HepG2 (cell line): Measurements from ENCODE around the gene PPM1G. TPM values are rescaled to one million over a fixed set of nuclear protein-coding genes. Genes with fewer than 3 reads are reported as not detected.

Source experiments
- CBX2 ChIP-seq, 2 experiments: fragments of 200-600 bp in 1 of 2; sonication (generic); formaldehyde crosslinking in 1 of 2; IDR thresholded peaks; 2 replicates each; pipeline versions ENCODE4 v1.7.0 to v1.8.1; 2018 to 2022; ENCODE audit warnings: low read depth in 2 of 2, low read length in 1 of 2, mild to moderate bottlenecking in 1 of 2, missing genetic modification reagents in 1 of 2
- FOXJ3 ChIP-seq: sonication (generic); formaldehyde crosslinking; IDR thresholded peaks from 2 replicates; pipeline ENCODE4 v1.4.0; 2020; ENCODE audit warnings: missing genetic modification reagents, mild to moderate bottlenecking, borderline replicate concordance
- HNF4G ChIP-seq, 2 experiments: sonication (generic) in 1 of 2; formaldehyde crosslinking in 1 of 2; IDR thresholded peaks; 2 replicates each; pipeline versions ENCODE4 v1.4.0 to v1.6.1; 2011 to 2020; ENCODE audit warnings: borderline replicate concordance in 2 of 2, low read depth in 2 of 2, mild to moderate bottlenecking in 2 of 2, low read length in 1 of 2, missing genetic modification reagents in 1 of 2, moderate library complexity in 1 of 2
- ISL2 ChIP-seq: sonication (generic); formaldehyde crosslinking; IDR thresholded peaks from 2 replicates; pipeline ENCODE4 v1.5.0; 2020; ENCODE audit warnings: missing genetic modification reagents
- KAT7 ChIP-seq: IDR thresholded peaks from 2 replicates; pipeline ENCODE4 v1.6.1; 2018; ENCODE audit warnings: borderline replicate concordance, missing compliant biosample characterization
- MYC ChIP-seq: sonication (generic); formaldehyde crosslinking; IDR thresholded peaks from 2 replicates; pipeline ENCODE4 v1.9.0; 2021; ENCODE audit warnings: missing genetic modification reagents, borderline replicate concordance
- NFKB2 ChIP-seq: sonication (generic); formaldehyde crosslinking; IDR thresholded peaks from 2 replicates; pipeline ENCODE4 v1.4.0; 2020; ENCODE audit warnings: missing genetic modification reagents, borderline replicate concordance
- RARA ChIP-seq: IDR thresholded peaks from 2 replicates; pipeline ENCODE4 v1.6.1; 2016; ENCODE audit warnings: missing genetic modification reagents, missing compliant biosample characterization
- RBAK ChIP-seq: sonication (generic); formaldehyde crosslinking; IDR thresholded peaks from 2 replicates; pipeline ENCODE4 v1.5.1; 2020; ENCODE audit warnings: mild to moderate bottlenecking, missing genetic modification reagents
- SP5 ChIP-seq: IDR thresholded peaks from 2 replicates; pipeline ENCODE4 v1.6.1; 2016; ENCODE audit warnings: low read depth, borderline replicate concordance
- ZNF563 ChIP-seq: sonication (generic); formaldehyde crosslinking; IDR thresholded peaks from 2 replicates; pipeline ENCODE4 v1.8.0; 2022; ENCODE audit warnings: mild to moderate bottlenecking, moderate library complexity, missing genetic modification reagents
- ZNF644 ChIP-seq: IDR thresholded peaks from 2 replicates; pipeline ENCODE4 v1.6.1; 2016; ENCODE audit warnings: low read depth
- polyA plus RNA-seq, 8 experiments: library from polyadenylated mRNA; depleted of rRNA in 3 of 8; stranded (reverse) in 7 of 8; unstranded in 1 of 8; fragments of >200 nt; fragmentation: Illumina TruSeq in 4 of 8; extraction: Trizol in 4 of 8; gene quantifications; 2 replicates each; pipeline versions ENCODE4 v1.2.1 to v1.2.3, GENCODE V29; 2011 to 2016; ENCODE audit warnings: low read depth in 4 of 8, missing spikeins in 1 of 8, mixed read lengths in 1 of 8; ENCODE audit not compliant: insufficient read depth in 1 of 8
- total RNA-seq, 5 experiments: library from RNA; depleted of rRNA; stranded (reverse); fragments of >200 nt; fragmentation: Illumina TruSeq; extraction: Trizol; gene quantifications; 2 replicates each; pipeline ENCODE4 v1.2.3, GENCODE V29; 2016; ENCODE audit warnings: low read depth in 1 of 5
- TF ChIP-seq, protein P1 (sequence below), 2 experiments: IDR thresholded peaks; 2 replicates each; pipeline ENCODE4 v1.6.1; 2011 to 2012; ENCODE audit warnings: low read length in 2 of 2, borderline replicate concordance in 1 of 2, low read depth in 1 of 2, mild to moderate bottlenecking in 1 of 2, moderate library complexity in 1 of 2
- TF ChIP-seq, protein P2 (sequence below): sonication (generic); formaldehyde crosslinking; IDR thresholded peaks from 2 replicates; pipeline ENCODE4 v1.4.0; 2020; ENCODE audit warnings: missing genetic modification reagents
- TF ChIP-seq, protein P3 (sequence below): IDR thresholded peaks from 2 replicates; pipeline ENCODE4 v1.6.1; 2016
- TF ChIP-seq, protein P4 (sequence below): sonication (generic); formaldehyde crosslinking; IDR thresholded peaks from 2 replicates; pipeline ENCODE4 v1.5.0; 2020; ENCODE audit warnings: mild to moderate bottlenecking, missing genetic modification reagents
- TF ChIP-seq, protein P5 (sequence below): IDR thresholded peaks from 2 replicates; pipeline ENCODE4 v1.6.1; 2016

PPM1G gene
- total and polyA plus RNA-seq, 2 of the 13 experiments (the other 11 are each of a cell fraction or from before 2014, with no cell fraction given), result 58.2 to 213 TPM

DNA sequence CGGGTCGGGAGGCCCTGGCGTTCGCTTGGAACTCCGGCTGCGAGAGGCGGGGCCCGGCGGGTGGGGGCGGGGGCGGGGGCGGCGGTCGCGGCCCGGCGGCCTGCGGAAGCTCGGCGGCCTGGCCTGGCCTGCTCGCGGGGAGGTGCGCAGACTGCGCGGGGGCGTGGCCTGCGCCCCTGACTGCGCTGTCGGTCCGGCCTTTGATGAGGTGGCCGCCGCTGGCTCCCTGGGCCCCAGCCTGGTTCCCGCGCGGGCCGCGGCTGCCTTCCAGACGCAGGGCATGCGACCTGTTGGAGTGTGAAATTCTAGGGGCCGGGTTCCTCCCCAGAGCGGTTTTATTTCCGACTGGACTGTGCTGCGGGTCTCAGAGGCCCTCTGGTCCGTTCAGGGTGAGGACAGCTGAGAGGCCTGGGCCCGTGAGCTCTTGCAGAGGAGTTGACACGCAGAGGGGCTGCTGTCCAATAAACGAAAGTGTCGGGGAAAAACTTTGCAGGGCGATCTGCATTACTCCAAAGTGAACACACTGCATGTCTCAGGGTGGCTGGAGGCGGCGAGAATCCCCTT is 19.7 kb upstream of the PPM1G start (continued):
- TF ChIP-seq, protein P1, sequence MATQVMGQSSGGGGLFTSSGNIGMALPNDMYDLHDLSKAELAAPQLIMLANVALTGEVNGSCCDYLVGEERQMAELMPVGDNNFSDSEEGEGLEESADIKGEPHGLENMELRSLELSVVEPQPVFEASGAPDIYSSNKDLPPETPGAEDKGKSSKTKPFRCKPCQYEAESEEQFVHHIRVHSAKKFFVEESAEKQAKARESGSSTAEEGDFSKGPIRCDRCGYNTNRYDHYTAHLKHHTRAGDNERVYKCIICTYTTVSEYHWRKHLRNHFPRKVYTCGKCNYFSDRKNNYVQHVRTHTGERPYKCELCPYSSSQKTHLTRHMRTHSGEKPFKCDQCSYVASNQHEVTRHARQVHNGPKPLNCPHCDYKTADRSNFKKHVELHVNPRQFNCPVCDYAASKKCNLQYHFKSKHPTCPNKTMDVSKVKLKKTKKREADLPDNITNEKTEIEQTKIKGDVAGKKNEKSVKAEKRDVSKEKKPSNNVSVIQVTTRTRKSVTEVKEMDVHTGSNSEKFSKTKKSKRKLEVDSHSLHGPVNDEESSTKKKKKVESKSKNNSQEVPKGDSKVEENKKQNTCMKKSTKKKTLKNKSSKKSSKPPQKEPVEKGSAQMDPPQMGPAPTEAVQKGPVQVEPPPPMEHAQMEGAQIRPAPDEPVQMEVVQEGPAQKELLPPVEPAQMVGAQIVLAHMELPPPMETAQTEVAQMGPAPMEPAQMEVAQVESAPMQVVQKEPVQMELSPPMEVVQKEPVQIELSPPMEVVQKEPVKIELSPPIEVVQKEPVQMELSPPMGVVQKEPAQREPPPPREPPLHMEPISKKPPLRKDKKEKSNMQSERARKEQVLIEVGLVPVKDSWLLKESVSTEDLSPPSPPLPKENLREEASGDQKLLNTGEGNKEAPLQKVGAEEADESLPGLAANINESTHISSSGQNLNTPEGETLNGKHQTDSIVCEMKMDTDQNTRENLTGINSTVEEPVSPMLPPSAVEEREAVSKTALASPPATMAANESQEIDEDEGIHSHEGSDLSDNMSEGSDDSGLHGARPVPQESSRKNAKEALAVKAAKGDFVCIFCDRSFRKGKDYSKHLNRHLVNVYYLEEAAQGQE (IDR thresholded peaks at IDR 0.05; ENCODE audit: borderline replicate concordance in 1 of 2, low read depth in 1 of 2, low read length in 2 of 2), result peak in 1 of 2 experiments; percentile 18; a peak in 3 of 4 replicates
- TF ChIP-seq, protein P2, sequence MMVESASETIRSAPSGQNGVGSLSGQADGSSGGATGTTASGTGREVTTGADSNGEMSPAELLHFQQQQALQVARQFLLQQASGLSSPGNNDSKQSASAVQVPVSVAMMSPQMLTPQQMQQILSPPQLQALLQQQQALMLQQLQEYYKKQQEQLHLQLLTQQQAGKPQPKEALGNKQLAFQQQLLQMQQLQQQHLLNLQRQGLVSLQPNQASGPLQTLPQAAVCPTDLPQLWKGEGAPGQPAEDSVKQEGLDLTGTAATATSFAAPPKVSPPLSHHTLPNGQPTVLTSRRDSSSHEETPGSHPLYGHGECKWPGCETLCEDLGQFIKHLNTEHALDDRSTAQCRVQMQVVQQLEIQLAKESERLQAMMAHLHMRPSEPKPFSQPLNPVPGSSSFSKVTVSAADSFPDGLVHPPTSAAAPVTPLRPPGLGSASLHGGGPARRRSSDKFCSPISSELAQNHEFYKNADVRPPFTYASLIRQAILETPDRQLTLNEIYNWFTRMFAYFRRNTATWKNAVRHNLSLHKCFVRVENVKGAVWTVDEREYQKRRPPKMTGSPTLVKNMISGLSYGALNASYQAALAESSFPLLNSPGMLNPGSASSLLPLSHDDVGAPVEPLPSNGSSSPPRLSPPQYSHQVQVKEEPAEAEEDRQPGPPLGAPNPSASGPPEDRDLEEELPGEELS (CRISPR knock-in tag), result peak; percentile 61
- TF ChIP-seq HNF4G (IDR thresholded peaks at IDR 0.05; ENCODE audit: borderline replicate concordance, low read depth, low read length), result no peak
- peak; percentile 28; the same call in 1 of the 2 replicates for TF ChIP-seq HNF4G (CRISPR knock-in tag; IDR thresholded peaks at IDR 0.05; ENCODE audit: borderline replicate concordance, low read depth)
- no peak; the same call in 1 of the 2 replicates for TF ChIP-seq RARA
- peak; percentile 61; the same call in 1 of the 2 replicates for TF ChIP-seq SP5 (CRISPR knock-in tag)
- TF ChIP-seq ISL2, result peak; percentile 22; the same call in 1 of the 2 replicates
- TF ChIP-seq FOXJ3 (CRISPR knock-in tag), result no peak
- peak; percentile 24; the same call in 1 of the 2 replicates for TF ChIP-seq NFKB2 (CRISPR knock-in tag)
- TF ChIP-seq RBAK (CRISPR knock-in tag), result no peak
- TF ChIP-seq, protein P3, sequence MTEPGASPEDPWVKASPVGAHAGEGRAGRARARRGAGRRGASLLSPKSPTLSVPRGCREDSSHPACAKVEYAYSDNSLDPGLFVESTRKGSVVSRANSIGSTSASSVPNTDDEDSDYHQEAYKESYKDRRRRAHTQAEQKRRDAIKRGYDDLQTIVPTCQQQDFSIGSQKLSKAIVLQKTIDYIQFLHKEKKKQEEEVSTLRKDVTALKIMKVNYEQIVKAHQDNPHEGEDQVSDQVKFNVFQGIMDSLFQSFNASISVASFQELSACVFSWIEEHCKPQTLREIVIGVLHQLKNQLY, result no peak
- TF ChIP-seq, protein P4, sequence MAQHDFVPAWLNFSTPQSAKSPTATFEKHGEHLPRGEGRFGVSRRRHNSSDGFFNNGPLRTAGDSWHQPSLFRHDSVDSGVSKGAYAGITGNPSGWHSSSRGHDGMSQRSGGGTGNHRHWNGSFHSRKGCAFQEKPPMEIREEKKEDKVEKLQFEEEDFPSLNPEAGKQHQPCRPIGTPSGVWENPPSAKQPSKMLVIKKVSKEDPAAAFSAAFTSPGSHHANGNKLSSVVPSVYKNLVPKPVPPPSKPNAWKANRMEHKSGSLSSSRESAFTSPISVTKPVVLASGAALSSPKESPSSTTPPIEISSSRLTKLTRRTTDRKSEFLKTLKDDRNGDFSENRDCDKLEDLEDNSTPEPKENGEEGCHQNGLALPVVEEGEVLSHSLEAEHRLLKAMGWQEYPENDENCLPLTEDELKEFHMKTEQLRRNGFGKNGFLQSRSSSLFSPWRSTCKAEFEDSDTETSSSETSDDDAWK, result no peak
- TF ChIP-seq ZNF644 (CRISPR knock-in tag), result no peak
- TF ChIP-seq, protein P5, sequence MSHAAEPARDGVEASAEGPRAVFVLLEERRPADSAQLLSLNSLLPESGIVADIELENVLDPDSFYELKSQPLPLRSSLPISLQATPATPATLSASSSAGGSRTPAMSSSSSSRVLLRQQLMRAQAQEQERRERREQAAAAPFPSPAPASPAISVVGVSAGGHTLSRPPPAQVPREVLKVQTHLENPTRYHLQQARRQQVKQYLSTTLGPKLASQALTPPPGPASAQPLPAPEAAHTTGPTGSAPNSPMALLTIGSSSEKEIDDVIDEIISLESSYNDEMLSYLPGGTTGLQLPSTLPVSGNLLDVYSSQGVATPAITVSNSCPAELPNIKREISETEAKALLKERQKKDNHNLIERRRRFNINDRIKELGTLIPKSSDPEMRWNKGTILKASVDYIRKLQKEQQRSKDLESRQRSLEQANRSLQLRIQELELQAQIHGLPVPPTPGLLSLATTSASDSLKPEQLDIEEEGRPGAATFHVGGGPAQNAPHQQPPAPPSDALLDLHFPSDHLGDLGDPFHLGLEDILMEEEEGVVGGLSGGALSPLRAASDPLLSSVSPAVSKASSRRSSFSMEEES, result peak; percentile 11; the same call in 1 of the 2 replicates
- TF ChIP-seq ZNF563 (CRISPR knock-in tag), result no peak; the same call in 1 of the 2 replicates
- TF ChIP-seq MYC (CRISPR knock-in tag), result peak; percentile 65
- TF ChIP-seq KAT7 (CRISPR knock-in tag), result no peak
- no peak for TF ChIP-seq CBX2 (IDR thresholded peaks at IDR 0.05; ENCODE audit: low read depth, low read length)
- no peak for TF ChIP-seq CBX2 (CRISPR knock-in tag; IDR thresholded peaks at IDR 0.05; ENCODE audit: low read depth)
